Testis (tissue), 2 donors: ENCODE data around the gene RIPOR3.

Experiments
- POLR2A ChIP-seq: fragments of 450-650 bp; IDR thresholded peaks from one replicate; pipeline ENCODE4 v1.6.1; 2017; ENCODE audit warnings: antibody characterized with exemption, mild to moderate bottlenecking, moderate library complexity
- TF ChIP-seq, protein P1 (sequence below), 3 experiments: fragments of 450-650 bp in 2 of 3; fragments of 200-600 bp in 1 of 3; sonication (generic) in 1 of 3; IDR thresholded peaks; one replicate each; pipeline ENCODE4 v1.5.1; 2016 to 2019; ENCODE audit warnings: antibody characterized with exemption in 3 of 3, mild to moderate bottlenecking in 2 of 3, moderate library complexity in 1 of 3

DNA sequence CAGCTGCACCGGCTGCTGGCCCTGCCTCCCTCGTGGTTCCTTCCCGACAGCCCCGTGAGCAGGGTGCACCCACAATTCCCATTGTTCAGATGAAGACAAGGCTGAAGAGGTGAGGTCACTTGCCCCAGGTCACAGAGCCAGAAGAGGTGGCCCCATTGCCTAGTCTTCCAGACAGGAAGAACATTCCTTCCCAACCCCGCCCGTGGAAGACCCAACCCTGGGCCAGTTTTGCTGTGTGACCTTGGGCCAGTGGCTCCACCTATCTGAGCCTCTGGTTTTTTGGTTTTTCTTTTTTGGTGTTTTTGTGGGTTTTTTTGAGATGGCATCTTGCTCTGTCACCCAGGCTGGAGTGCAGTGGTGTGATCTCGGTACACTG, 61.7 kb downstream of the RIPOR3 start:
- TF ChIP-seq POLR2A, result no peak
- TF ChIP-seq, protein P1, sequence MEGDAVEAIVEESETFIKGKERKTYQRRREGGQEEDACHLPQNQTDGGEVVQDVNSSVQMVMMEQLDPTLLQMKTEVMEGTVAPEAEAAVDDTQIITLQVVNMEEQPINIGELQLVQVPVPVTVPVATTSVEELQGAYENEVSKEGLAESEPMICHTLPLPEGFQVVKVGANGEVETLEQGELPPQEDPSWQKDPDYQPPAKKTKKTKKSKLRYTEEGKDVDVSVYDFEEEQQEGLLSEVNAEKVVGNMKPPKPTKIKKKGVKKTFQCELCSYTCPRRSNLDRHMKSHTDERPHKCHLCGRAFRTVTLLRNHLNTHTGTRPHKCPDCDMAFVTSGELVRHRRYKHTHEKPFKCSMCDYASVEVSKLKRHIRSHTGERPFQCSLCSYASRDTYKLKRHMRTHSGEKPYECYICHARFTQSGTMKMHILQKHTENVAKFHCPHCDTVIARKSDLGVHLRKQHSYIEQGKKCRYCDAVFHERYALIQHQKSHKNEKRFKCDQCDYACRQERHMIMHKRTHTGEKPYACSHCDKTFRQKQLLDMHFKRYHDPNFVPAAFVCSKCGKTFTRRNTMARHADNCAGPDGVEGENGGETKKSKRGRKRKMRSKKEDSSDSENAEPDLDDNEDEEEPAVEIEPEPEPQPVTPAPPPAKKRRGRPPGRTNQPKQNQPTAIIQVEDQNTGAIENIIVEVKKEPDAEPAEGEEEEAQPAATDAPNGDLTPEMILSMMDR (IDR thresholded peaks at IDR 0.05), result no peak
